ENCODE data around the gene BTBD8. TPM values are rescaled to one million over a fixed set of nuclear protein-coding genes. Genes with fewer than 3 reads are reported as not detected.

BTBD8 gene
- total and polyA plus RNA-seq, 8 donors = 0.44 to 12.5 (median 2.5) TPM

DNA sequence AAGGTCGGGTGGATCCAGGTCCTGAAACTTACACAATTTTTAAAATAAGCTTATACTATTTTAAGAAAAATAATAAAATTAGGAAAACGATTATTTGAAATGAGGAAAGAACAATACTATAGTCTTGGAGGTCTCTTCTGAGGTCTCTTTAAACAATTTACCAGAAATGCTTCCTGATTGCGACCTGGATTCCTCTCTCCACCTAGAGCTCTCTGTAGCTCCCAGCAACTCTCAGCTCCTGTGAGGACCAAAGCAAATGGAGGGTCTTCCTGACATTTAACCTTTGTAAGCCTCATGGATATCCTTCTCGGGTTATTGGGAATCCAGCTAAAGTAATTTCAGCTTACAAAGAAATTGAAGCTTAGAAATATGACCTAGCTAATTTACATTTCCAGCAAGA, 886 bp downstream of the BTBD8 start:
- TF ChIP-seq CTCF (IDR thresholded peaks at IDR 0.05) (no peak), EP300 (IDR thresholded peaks at IDR 0.05) (no peak), POLR2AphosphoS5 (IDR thresholded peaks at IDR 0.05) (no peak), POLR2A (IDR thresholded peaks at IDR 0.05) (no peak)
- intact Hi-C loops (cut with DNase I; ENCODE audit: low total_unique reads) = no loop called here
- Histone ChIP-seq H3K4me1 (peaks cover 0 to 15% (median 13%) of the 10 kb centered on the region in 4 donors), H3K9me3 (peaks cover 8 to 20% (median 11%) of the 10 kb centered on the region in 4 donors), H3K27me3 (no peaks in the 10 kb centered on the region), H3K36me3 (peaks cover 0 to 7% (median 0%) of the 10 kb centered on the region in 4 donors), H3K27ac (peak overlapping the region in 4 of 5 donors; percentile 63 to 84 (median 74)), H3K4me3 (peak overlapping the region; percentile 73 to 86 (median 81))
- peak in 1 of 2 donors; percentile 9 for DNase-seq
- whole genome bisulfite sequencing, 5 donors = 22 to 25% (median 24%) methylated on average over 4 of the region's 4 CpGs

DNA sequence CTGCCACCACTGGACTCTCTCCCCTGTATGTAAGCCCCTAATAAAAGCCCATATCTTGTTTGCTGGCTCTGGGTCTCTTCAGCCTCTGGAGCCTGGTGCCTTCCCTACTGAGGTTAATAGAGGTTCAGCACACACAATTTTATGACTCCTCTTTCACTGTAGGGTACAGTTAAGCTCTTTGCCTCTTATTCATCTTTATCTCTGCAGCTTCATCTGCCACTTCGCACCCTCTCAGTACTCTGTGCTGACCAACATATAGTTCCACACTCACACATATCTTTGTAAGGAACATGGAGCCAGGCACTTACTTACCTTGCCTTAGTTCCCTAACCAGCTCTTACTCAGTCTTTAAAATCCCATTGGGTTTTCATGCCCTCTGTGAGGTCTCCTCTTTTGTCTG, 4.5 kb downstream of the BTBD8 start:
- intact Hi-C loops (cut with DNase I; ENCODE audit: low total_unique reads) = no loop called here
- Histone ChIP-seq H3K36me3 (peaks cover 0 to 14% (median 0%) of the 10 kb centered on the region in 4 donors), H3K9me3 (peaks cover 16 to 32% (median 21%) of the 10 kb centered on the region in 4 donors), H3K4me3 (no peak overlapping the region), H3K4me1 (peaks cover 0 to 14% (median 12%) of the 10 kb centered on the region in 4 donors), H3K27me3 (no peaks in the 10 kb centered on the region), H3K27ac (no peak overlapping the region)
- TF ChIP-seq POLR2A (IDR thresholded peaks at IDR 0.05) (no peak), EP300 (IDR thresholded peaks at IDR 0.05) (no peak), CTCF (IDR thresholded peaks at IDR 0.05) (no peak), POLR2AphosphoS5 (IDR thresholded peaks at IDR 0.05) (no peak)
- 93 to 100% (median 97%) methylated on average over 1 of the region's 1 CpG for WGBS, 5 donors
- no peak for DNase-seq

DNA sequence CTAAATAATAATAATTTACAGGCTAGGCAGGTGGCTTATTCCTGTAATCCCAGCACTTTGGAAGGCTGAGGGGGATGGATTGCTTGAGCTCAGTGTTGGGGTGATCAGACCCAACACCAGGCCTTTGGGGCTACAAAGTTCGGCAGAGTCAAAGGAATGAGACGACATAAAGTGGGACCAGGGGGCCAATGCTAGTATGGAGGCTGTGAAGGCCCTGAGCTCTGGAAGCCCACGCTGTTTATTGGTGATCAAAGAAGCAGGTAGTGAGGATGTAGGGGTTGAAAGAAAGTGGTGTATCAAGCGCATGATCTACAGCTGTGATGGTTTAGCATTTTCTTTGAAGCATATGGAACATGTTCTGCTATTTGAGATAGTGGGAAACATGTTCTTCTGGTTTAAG, 5.6 kb downstream of the BTBD8 start:
- DNase-seq = no peak
- peaks cover 0 to 17% (median 0%) of the 10 kb centered on the region in 4 donors for H3K36me3 ChIP-seq
- H3K4me3 ChIP-seq = no peak overlapping the region
- peaks cover 0 to 2% (median 0%) of the 10 kb centered on the region in 3 donors for H3K27me3 ChIP-seq
- 93 to 98% (median 96%) methylated on average over 4 of the region's 4 CpGs for WGBS, 5 donors
- H3K9me3 ChIP-seq = peaks cover 16 to 32% (median 21%) of the 10 kb centered on the region in 4 donors
- intact Hi-C loops (cut with DNase I; ENCODE audit: low total_unique reads) = no loop called here
- no peak for TF ChIP-seq EP300 (IDR thresholded peaks at IDR 0.05)
- TF ChIP-seq POLR2A (IDR thresholded peaks at IDR 0.05) = no peak
- no peak for TF ChIP-seq POLR2AphosphoS5 (IDR thresholded peaks at IDR 0.05)
- TF ChIP-seq CTCF (IDR thresholded peaks at IDR 0.05) = no peak
- H3K4me1 ChIP-seq = peaks cover 0 to 10% (median 9%) of the 10 kb centered on the region in 4 donors
- H3K27ac ChIP-seq = no peak overlapping the region

DNA sequence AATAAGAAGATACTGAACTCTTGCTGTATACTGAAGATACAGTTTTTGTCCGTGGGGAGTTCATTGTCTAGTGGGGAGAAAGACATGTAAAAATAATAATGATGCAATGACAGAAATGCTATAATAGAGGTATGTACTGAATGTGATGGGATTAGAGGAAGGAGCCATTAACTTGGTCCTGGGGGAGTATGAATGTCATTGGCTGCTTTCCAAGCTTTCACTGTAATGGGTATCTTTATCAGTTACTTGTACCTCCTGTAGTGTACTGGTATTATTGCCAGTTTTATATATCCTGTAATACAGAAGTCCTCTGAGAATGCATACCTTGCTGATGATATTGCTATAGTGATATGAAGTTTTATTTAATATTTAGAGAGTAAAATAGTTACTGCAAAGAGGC, 7.4 kb downstream of the BTBD8 start:
- no peaks in the 10 kb centered on the region for H3K4me1 ChIP-seq
- intact Hi-C loops (cut with DNase I; ENCODE audit: low total_unique reads) = no loop called here
- no peak for DNase-seq
- H3K4me3 ChIP-seq = no peak overlapping the region
- no peak overlapping the region for H3K27ac ChIP-seq
- WGBS, 5 donors = 90 to 97% (median 94%) methylated on average over 1 of the region's 1 CpG
- H3K27me3 ChIP-seq = peaks cover 0 to 5% (median 0%) of the 10 kb centered on the region in 3 donors
- no peak for TF ChIP-seq EP300 (IDR thresholded peaks at IDR 0.05)
- TF ChIP-seq POLR2AphosphoS5 (IDR thresholded peaks at IDR 0.05) = no peak
- TF ChIP-seq POLR2A (IDR thresholded peaks at IDR 0.05) = no peak
- TF ChIP-seq CTCF (IDR thresholded peaks at IDR 0.05) = no peak
- H3K9me3 ChIP-seq = peaks cover 16 to 32% (median 21%) of the 10 kb centered on the region in 4 donors
- peaks cover 0 to 18% (median 0%) of the 10 kb centered on the region in 4 donors for H3K36me3 ChIP-seq
